AG09309 (cell line): ENCODE data around the gene SPZ1.

Experiments used
- DNase-seq: peaks from one replicate; pipeline ENCODE4 v3.0.0-alpha.2; 2010; ENCODE audit warnings: low read depth
- H3K4me3 ChIP-seq: 2 replicates; pipeline ENCODE4 v1.5.1; 2011; ENCODE audit warnings: mild to moderate bottlenecking, low read depth, low read length, moderate library complexity; ENCODE audit not compliant: control insufficient read depth
- CTCF ChIP-seq: IDR thresholded peaks from 2 replicates; pipeline ENCODE4 v1.5.1; 2011; ENCODE audit warnings: mild to moderate bottlenecking, low read depth, low read length, inconsistent platforms; ENCODE audit not compliant: insufficient read depth, control insufficient read depth; ENCODE audit errors: missing control alignments

The SPZ1 gene

GRCh38 chr5:80369521-80369920, 49.7 kb downstream of the SPZ1 start:
- DNase-seq: no peak

GRCh38 chr5:80370390-80370789, 50.6 kb downstream of the SPZ1 start:
- TF ChIP-seq CTCF: no peak
- DNase-seq: no peak

More at GRCh38 chr5:80369521-80369920, 49.7 kb downstream of the SPZ1 start:
- no peak for TF ChIP-seq CTCF
- no peak overlapping the region for H3K4me3 ChIP-seq

More at GRCh38 chr5:80370390-80370789, 50.6 kb downstream of the SPZ1 start:
- H3K4me3 ChIP-seq: no peak overlapping the region
